ENCODE measurements around the gene BARHL1.

DNA sequence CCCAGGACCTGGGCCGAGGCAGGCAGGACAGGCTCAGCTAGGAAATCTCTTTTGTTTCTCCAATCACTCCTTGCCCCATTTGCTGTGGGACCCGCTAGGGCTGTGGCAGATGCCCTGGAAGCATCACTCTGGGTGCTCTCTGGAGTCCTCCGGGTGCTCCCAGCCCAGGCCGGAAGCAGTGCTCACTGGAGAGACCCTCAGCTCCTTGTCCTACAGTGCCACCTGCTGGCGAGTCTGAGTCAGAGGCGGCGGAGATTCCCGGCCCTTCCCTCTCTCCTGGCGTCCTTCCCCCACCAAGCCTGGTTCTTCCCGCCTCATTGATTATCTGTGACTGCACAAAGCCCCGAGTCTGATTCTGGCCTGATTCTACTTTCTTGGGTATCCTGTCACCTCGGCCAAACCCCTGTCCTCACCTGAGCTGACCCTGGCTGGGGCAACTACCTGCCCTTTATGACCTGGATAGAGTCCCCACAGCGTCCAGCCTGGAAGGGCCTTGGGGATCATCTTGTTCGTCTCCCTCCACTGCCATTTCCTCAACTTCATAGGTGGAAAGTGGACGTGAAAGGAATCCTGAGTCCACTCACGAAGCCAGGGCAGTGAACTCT lies 7.3 kb upstream of the BARHL1 start:
- TF ChIP-seq, protein P1, sequence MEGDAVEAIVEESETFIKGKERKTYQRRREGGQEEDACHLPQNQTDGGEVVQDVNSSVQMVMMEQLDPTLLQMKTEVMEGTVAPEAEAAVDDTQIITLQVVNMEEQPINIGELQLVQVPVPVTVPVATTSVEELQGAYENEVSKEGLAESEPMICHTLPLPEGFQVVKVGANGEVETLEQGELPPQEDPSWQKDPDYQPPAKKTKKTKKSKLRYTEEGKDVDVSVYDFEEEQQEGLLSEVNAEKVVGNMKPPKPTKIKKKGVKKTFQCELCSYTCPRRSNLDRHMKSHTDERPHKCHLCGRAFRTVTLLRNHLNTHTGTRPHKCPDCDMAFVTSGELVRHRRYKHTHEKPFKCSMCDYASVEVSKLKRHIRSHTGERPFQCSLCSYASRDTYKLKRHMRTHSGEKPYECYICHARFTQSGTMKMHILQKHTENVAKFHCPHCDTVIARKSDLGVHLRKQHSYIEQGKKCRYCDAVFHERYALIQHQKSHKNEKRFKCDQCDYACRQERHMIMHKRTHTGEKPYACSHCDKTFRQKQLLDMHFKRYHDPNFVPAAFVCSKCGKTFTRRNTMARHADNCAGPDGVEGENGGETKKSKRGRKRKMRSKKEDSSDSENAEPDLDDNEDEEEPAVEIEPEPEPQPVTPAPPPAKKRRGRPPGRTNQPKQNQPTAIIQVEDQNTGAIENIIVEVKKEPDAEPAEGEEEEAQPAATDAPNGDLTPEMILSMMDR (conservative IDR thresholded peaks at IDR 0.05; ENCODE audit: low read depth, low read length) = peak; percentile 86
- TF ChIP-seq POLR2A (IDR thresholded peaks at IDR 0.05; ENCODE audit: low read depth, low read length) (0 out of 2 replicates have a peak, but pooled peaks have one; percentile 28), MAFK (IDR thresholded peaks at IDR 0.05; ENCODE audit: low read depth, low read length) (no peak), MXI1 (IDR thresholded peaks at IDR 0.05; ENCODE audit: borderline replicate concordance, low read depth, low read length) (no peak)

All from IMR-90 (cell line).